ENCODE data around the gene ATP5IF1. TPM values are rescaled to one million over a fixed set of nuclear protein-coding genes. Genes with fewer than 3 reads are reported as not detected.

Gene ATP5IF1
- total and polyA plus RNA-seq, 9 of the 15 experiments (the other 6 are each of a cell fraction or from before 2014, with no cell fraction given) = 292 to 1,422 (median 388) TPM

DNA sequence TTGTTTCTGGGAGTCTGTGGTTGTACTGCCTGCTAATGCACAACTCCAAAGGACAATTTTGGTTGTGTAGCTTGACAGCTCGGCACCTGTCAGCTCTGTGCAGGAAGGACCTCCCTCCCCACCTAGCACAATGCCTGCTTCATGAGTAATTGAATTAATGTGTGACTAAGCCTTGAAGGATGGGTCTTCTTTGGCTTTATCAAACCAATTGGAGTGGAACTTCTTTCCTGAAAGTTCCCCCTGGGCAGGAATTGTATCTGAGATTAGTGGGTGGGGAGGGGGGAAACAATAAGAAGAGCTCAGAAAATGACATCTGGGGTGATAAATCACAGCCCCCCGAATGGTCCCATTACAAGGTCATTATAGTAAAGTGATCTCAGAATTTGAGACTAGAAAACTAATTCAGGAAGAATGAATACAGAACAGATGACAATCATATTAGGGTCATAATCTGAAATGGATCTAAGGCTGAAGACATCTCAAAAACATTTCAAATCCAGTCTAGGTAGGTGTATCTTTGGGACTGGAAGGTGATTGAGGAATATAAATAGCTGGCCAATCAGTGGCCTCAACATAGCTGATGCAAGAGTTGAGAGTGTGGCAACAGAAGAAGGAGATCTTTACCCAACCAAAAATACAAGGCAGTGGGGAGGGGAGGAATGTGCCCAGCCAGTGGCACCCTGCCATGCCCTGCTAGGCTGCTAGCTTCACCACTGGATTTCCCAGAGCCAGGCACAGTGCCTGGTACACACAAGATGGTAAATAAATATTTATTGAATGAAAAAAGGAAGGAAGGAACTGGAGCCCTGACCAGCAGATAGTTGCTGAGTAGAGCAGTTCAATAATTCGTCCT lies 13.3 kb downstream of the ATP5IF1 start (continued):
- TF ChIP-seq CCNT2 (IDR thresholded peaks at IDR 0.05; ENCODE audit: borderline replicate concordance, extremely low read depth, insufficient read length, low read depth, low read length) = no peak
- TF ChIP-seq ZNF263 (CRISPR knock-in tag; IDR thresholded peaks at IDR 0.05; ENCODE audit: borderline replicate concordance) = no peak
- TF ChIP-seq, protein P1, sequence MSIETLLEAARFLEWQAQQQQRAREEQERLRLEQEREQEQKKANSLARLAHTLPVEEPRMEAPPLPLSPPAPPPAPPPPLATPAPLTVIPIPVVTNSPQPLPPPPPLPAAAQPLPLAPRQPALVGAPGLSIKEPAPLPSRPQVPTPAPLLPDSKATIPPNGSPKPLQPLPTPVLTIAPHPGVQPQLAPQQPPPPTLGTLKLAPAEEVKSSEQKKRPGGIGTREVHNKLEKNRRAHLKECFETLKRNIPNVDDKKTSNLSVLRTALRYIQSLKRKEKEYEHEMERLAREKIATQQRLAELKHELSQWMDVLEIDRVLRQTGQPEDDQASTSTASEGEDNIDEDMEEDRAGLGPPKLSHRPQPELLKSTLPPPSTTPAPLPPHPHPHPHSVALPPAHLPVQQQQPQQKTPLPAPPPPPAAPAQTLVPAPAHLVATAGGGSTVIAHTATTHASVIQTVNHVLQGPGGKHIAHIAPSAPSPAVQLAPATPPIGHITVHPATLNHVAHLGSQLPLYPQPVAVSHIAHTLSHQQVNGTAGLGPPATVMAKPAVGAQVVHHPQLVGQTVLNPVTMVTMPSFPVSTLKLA (conservative IDR thresholded peaks at IDR 0.05) = no peak
- TF ChIP-seq ZEB2 (IDR thresholded peaks at IDR 0.05) = peak; percentile 74; the same call in 1 of the 2 replicates
- no peak for TF ChIP-seq SPI1 (IDR thresholded peaks at IDR 0.05; ENCODE audit: borderline replicate concordance, low read depth, low read length)
- TF ChIP-seq, protein P2, sequence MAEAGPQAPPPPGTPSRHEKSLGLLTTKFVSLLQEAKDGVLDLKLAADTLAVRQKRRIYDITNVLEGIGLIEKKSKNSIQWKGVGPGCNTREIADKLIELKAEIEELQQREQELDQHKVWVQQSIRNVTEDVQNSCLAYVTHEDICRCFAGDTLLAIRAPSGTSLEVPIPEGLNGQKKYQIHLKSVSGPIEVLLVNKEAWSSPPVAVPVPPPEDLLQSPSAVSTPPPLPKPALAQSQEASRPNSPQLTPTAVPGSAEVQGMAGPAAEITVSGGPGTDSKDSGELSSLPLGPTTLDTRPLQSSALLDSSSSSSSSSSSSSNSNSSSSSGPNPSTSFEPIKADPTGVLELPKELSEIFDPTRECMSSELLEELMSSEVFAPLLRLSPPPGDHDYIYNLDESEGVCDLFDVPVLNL (CRISPR knock-in tag; IDR thresholded peaks at IDR 0.05; ENCODE audit: low read depth) = no peak
- TF ChIP-seq TSC22D4 (tag; IDR thresholded peaks at IDR 0.05) = no peak
- TF ChIP-seq, protein P3, sequence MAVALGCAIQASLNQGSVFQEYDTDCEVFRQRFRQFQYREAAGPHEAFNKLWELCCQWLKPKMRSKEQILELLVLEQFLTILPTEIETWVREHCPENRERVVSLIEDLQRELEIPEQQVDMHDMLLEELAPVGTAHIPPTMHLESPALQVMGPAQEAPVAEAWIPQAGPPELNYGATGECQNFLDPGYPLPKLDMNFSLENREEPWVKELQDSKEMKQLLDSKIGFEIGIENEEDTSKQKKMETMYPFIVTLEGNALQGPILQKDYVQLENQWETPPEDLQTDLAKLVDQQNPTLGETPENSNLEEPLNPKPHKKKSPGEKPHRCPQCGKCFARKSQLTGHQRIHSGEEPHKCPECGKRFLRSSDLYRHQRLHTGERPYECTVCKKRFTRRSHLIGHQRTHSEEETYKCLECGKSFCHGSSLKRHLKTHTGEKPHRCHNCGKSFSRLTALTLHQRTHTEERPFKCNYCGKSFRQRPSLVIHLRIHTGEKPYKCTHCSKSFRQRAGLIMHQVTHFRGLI (CRISPR knock-in tag; IDR thresholded peaks at IDR 0.05) = peak; percentile 70; the same call in 1 of the 2 replicates
- TF ChIP-seq TAL1 (IDR thresholded peaks at IDR 0.05) = no peak
- TF ChIP-seq, protein P4, sequence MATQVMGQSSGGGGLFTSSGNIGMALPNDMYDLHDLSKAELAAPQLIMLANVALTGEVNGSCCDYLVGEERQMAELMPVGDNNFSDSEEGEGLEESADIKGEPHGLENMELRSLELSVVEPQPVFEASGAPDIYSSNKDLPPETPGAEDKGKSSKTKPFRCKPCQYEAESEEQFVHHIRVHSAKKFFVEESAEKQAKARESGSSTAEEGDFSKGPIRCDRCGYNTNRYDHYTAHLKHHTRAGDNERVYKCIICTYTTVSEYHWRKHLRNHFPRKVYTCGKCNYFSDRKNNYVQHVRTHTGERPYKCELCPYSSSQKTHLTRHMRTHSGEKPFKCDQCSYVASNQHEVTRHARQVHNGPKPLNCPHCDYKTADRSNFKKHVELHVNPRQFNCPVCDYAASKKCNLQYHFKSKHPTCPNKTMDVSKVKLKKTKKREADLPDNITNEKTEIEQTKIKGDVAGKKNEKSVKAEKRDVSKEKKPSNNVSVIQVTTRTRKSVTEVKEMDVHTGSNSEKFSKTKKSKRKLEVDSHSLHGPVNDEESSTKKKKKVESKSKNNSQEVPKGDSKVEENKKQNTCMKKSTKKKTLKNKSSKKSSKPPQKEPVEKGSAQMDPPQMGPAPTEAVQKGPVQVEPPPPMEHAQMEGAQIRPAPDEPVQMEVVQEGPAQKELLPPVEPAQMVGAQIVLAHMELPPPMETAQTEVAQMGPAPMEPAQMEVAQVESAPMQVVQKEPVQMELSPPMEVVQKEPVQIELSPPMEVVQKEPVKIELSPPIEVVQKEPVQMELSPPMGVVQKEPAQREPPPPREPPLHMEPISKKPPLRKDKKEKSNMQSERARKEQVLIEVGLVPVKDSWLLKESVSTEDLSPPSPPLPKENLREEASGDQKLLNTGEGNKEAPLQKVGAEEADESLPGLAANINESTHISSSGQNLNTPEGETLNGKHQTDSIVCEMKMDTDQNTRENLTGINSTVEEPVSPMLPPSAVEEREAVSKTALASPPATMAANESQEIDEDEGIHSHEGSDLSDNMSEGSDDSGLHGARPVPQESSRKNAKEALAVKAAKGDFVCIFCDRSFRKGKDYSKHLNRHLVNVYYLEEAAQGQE (IDR thresholded peaks at IDR 0.05; ENCODE audit: borderline replicate concordance) = no peak
- TF ChIP-seq, protein P4 (CRISPR knock-in tag; IDR thresholded peaks at IDR 0.05; ENCODE audit: low read depth) = no peak; the same call in 1 of the 2 replicates
- TF ChIP-seq, protein P5, sequence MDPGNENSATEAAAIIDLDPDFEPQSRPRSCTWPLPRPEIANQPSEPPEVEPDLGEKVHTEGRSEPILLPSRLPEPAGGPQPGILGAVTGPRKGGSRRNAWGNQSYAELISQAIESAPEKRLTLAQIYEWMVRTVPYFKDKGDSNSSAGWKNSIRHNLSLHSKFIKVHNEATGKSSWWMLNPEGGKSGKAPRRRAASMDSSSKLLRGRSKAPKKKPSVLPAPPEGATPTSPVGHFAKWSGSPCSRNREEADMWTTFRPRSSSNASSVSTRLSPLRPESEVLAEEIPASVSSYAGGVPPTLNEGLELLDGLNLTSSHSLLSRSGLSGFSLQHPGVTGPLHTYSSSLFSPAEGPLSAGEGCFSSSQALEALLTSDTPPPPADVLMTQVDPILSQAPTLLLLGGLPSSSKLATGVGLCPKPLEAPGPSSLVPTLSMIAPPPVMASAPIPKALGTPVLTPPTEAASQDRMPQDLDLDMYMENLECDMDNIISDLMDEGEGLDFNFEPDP (CRISPR knock-in tag; IDR thresholded peaks at IDR 0.05) = no peak

Data from K562 (cell line).